Upper lobe of right lung (tissue), 1 donor: ENCODE data around the gene PSIP1. TPM values are rescaled to one million over a fixed set of nuclear protein-coding genes. Genes with fewer than 3 reads are reported as not detected.

Experiments
- ATAC-seq: fragments of 200-7000 bp; cut with Tn5 transposase; one replicate; pipeline ENCODE4 v1.9.1; 2020; ENCODE audit warnings: mild to moderate bottlenecking, moderate library complexity
- DNase-seq: peaks from one replicate; pipeline ENCODE4 v3.0.0-alpha.2; 2020
- H3K27ac ChIP-seq: fragments of 200-600 bp; one replicate; pipeline ENCODE4 v1.8.0; 2022
- H3K27me3 ChIP-seq: fragments of 200-600 bp; one replicate; pipeline ENCODE4 v1.8.0; 2022; ENCODE audit warnings: mild to moderate bottlenecking
- H3K36me3 ChIP-seq: fragments of 200-600 bp; one replicate; pipeline ENCODE4 v1.8.0; 2022
- H3K4me1 ChIP-seq: fragments of 200-600 bp; one replicate; pipeline ENCODE4 v1.8.0; 2022
- H3K4me3 ChIP-seq: fragments of 200-600 bp; one replicate; pipeline ENCODE4 v1.8.0; 2022; ENCODE audit warnings: mild to moderate bottlenecking
- H3K9me3 ChIP-seq: fragments of 200-600 bp; one replicate; pipeline ENCODE4 v1.8.0; 2022
- intact Hi-C: fragments of 100-400 bp; cut with DNase I; formaldehyde crosslinking; loops from one replicate; pipeline ENCODE4 v1.11.0; 2022
- total RNA-seq: library from RNA; stranded (reverse); fragmentation: NEBNext Ultra II Directional; extraction: Animal tissue kit (Norgen Biotek cat#: 25700); gene quantifications from one replicate; pipeline ENCODE4 v1.2.1, GENCODE V29; 2021
- TF ChIP-seq, protein P1 (sequence below): fragments of 200-600 bp; IDR thresholded peaks from one replicate; pipeline ENCODE4 v1.8.0; 2022; ENCODE audit warnings: antibody characterized with exemption
- donor health status: DM: no; HTN: yes; CAD: no; lungs with severe emphysema.

The PSIP1 gene
- total RNA-seq, 1 donor from 2014 or later = 32.8 TPM

DNA sequence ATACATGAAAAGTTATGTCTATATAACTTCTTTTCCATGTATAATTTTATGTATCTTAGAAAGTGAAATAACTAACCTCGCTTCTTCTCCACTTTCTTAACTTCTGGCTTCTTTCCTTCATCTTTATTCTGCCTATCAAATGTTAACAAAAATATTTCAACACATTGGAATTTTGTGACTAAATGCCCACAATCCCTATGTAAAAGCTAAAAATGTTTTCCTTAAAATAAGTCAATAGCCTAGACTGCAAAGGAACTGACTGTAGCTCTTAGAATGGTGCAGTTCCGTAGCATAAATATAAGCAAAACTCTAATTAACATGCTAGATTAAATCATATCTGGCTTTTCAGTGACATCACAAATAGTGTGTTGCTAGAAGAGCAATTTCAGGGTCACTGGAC is 40.9 kb downstream of the PSIP1 start:
- no peak overlapping the region for H3K27ac ChIP-seq
- no peaks in the 10 kb centered on the region for H3K27me3 ChIP-seq
- peaks cover 54% of the 10 kb centered on the region for H3K36me3 ChIP-seq
- no peaks in the 10 kb centered on the region for H3K9me3 ChIP-seq
- TF ChIP-seq, protein P1, sequence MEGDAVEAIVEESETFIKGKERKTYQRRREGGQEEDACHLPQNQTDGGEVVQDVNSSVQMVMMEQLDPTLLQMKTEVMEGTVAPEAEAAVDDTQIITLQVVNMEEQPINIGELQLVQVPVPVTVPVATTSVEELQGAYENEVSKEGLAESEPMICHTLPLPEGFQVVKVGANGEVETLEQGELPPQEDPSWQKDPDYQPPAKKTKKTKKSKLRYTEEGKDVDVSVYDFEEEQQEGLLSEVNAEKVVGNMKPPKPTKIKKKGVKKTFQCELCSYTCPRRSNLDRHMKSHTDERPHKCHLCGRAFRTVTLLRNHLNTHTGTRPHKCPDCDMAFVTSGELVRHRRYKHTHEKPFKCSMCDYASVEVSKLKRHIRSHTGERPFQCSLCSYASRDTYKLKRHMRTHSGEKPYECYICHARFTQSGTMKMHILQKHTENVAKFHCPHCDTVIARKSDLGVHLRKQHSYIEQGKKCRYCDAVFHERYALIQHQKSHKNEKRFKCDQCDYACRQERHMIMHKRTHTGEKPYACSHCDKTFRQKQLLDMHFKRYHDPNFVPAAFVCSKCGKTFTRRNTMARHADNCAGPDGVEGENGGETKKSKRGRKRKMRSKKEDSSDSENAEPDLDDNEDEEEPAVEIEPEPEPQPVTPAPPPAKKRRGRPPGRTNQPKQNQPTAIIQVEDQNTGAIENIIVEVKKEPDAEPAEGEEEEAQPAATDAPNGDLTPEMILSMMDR = no peak
- H3K4me1 ChIP-seq = no peaks in the 10 kb centered on the region
- no peak overlapping the region for H3K4me3 ChIP-seq
- no peak for DNase-seq
- intact Hi-C loops = no loop called here
- no peak for ATAC-seq

DNA sequence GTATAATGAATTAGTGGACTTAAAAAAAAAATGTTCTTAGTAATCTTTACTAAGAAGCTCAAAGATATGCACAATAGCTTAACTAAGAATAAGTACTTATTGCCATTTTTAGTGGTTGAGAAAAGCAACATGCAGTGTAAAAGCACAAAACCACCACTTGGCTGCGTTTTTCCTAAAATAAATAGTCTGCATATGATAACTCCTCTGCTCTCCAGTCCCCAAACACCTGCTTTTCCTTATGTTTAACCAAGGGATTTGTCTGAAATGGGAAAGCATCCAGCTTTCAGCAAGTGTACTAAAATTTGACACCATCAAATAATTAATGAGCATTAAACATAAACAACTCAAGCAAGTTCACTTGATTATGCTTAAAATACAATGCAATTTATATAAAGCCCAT is 41.4 kb downstream of the PSIP1 start:
- Histone ChIP-seq H3K36me3 (peaks cover 59% of the 10 kb centered on the region), H3K27me3 (no peaks in the 10 kb centered on the region), H3K9me3 (no peaks in the 10 kb centered on the region), H3K27ac (no peak overlapping the region), H3K4me3 (no peak overlapping the region), H3K4me1 (no peaks in the 10 kb centered on the region)
- intact Hi-C loops = no loop called here
- TF ChIP-seq, protein P1 = no peak
- no peak for DNase-seq
- ATAC-seq = no peak

DNA sequence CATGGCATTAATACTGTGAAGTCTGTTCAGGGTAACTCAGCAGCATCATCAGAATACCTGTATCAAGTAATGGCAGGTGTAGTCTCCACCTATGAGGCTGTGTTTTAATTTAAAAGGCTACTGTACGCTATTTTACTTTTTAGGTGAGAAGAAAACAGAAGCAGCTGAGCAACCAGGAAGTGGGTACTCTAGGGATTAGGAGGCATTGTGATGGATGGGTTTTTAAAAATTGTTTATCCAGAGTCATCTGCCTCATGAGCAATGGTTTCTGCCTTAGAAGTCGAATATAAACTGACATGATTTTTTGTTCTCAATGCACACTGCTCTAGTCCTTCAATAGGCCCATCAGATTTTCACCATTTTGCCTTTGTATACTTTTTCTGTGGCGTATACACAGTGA is 42.6 kb downstream of the PSIP1 start:
- Histone ChIP-seq H3K4me1 (no peaks in the 10 kb centered on the region), H3K4me3 (no peak overlapping the region), H3K27me3 (no peaks in the 10 kb centered on the region), H3K9me3 (no peaks in the 10 kb centered on the region), H3K27ac (no peak overlapping the region), H3K36me3 (peaks cover 68% of the 10 kb centered on the region)
- no peak for DNase-seq
- no peak for ATAC-seq
- intact Hi-C loops = no loop called here
- TF ChIP-seq, protein P1 = no peak

DNA sequence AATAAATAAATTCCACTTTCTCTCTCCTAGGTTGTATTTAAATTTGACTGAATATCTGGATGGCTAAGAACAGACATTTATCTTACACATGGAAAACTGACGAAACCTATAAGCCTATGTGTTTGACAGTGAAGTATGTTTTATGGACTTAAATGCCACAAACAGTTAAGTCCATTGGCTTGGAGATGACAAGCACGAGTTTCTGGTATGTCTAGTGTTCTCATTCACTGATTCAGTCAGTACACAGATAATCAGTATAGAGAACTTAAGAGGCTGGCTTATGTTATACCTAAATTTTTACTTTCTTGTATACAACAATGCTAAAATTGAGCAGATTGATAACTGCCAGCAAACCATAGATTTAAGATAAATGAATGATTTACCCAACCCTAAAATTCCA is 49.2 kb downstream of the PSIP1 start:
- Histone ChIP-seq H3K36me3 (peaks cover 97% of the 10 kb centered on the region), H3K9me3 (no peaks in the 10 kb centered on the region)
- intact Hi-C loops = no loop called here

DNA sequence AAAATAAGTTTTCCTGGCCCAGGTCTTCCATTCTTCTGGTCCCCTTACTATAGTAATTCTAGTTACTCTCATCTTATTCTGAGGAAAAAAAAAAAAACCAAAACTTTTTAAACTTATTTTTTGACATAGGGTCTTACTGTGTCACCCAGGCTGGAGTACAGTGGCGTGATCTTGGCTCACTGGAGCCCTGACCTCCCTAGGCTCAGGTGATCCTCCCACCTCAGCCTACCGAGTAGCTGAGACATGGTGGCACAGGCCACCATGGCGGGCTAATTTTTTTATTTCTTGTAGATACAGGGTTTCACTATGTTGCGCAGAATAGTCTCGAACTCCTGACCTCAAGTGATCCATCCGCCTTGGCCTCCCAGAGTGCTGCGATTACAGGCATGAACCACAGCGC is 49.7 kb downstream of the PSIP1 start:
- no peak for DNase-seq
- intact Hi-C loops = no loop called here
- Histone ChIP-seq H3K36me3 (peaks cover 97% of the 10 kb centered on the region), H3K27me3 (no peaks in the 10 kb centered on the region), H3K27ac (no peak overlapping the region), H3K4me1 (no peaks in the 10 kb centered on the region), H3K9me3 (no peaks in the 10 kb centered on the region), H3K4me3 (no peak overlapping the region)
- no peak for ATAC-seq
- TF ChIP-seq, protein P1 = no peak

More for the DNA sequence above, 49.2 kb downstream of the PSIP1 start:
- DNase-seq (no peak), ATAC-seq (no peak)
- Histone ChIP-seq H3K27ac (no peak overlapping the region), H3K4me1 (no peaks in the 10 kb centered on the region), H3K27me3 (no peaks in the 10 kb centered on the region), H3K4me3 (no peak overlapping the region)
- TF ChIP-seq, protein P1 = no peak

DNA sequence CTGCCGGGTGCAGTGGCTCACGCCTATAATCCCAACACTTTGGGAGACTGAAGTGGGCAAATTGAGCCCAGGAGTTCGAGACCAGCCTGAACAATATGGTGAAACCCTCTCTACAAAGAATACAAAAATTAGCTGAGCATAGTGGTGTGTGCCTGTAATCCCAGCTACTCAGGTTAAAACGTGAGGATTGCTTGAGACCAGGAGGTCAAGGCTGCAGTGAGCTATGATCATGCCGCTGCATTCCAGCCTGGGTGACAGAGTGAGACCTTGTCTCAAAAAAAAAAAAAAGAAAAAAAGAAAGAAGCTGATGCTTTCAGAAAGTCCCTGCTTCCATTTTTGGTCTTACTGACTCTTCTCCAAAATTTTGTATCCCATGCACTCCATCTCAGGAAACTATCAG is 56.8 kb downstream of the PSIP1 start:
- no peaks in the 10 kb centered on the region for H3K4me1 ChIP-seq
- no peak overlapping the region for H3K4me3 ChIP-seq
- peaks cover 92% of the 10 kb centered on the region for H3K36me3 ChIP-seq
- no peaks in the 10 kb centered on the region for H3K9me3 ChIP-seq
- ATAC-seq (no peak), DNase-seq (no peak)
- intact Hi-C loops = no loop called here
- no peak overlapping the region for H3K27ac ChIP-seq
- TF ChIP-seq, protein P1 = no peak
- H3K27me3 ChIP-seq = no peaks in the 10 kb centered on the region
